Heart right ventricle (tissue), 16 donors: ENCODE data around the gene SPINK2. TPM values are rescaled to one million over a fixed set of nuclear protein-coding genes. Genes with fewer than 3 reads are reported as not detected.

Experiments
- ATAC-seq, 8 donors: fragments of 200-7000 bp; cut with Tn5 transposase; one replicate each; pipeline ENCODE4 v1.9.1; 2020; ENCODE audit warnings: mild to moderate bottlenecking in 8 of 8, moderate library complexity in 8 of 8, moderate number of reproducible peaks in 1 of 8
- DNase-seq, 2 donors: peaks; one replicate each; pipeline ENCODE4 v3.0.0-alpha.2; 2020
- H3K27ac ChIP-seq, 10 donors: fragments of 200-600 bp; sonication (generic) in 2 of 10; one replicate each; pipeline versions ENCODE4 v1.5.0 to v1.8.0; 2020 to 2022; ENCODE audit warnings: mild to moderate bottlenecking in 3 of 10
- H3K27me3 ChIP-seq, 7 donors: fragments of 200-600 bp; one replicate each; pipeline ENCODE4 v1.8.0; 2021 to 2022; ENCODE audit warnings: mild to moderate bottlenecking in 2 of 7
- H3K36me3 ChIP-seq, 9 donors: fragments of 200-600 bp; sonication (generic) in 1 of 9; one replicate each; pipeline versions ENCODE4 v1.5.0 to v1.8.0; 2020 to 2022; ENCODE audit warnings: mild to moderate bottlenecking in 2 of 9
- H3K4me1 ChIP-seq, 9 donors: fragments of 200-600 bp; sonication (generic) in 1 of 9; one replicate each; pipeline versions ENCODE4 v1.5.0 to v1.8.0; 2020 to 2022; ENCODE audit warnings: mild to moderate bottlenecking in 4 of 9
- H3K4me3 ChIP-seq, 10 donors: fragments of 200-600 bp; sonication (generic) in 2 of 10; one replicate each; pipeline versions ENCODE4 v1.5.0 to v1.8.0; 2020 to 2022; ENCODE audit warnings: mild to moderate bottlenecking in 7 of 10, moderate library complexity in 2 of 10
- H3K9me3 ChIP-seq, 11 donors: fragments of 200-600 bp in 10 of 11; sonication (generic) in 2 of 11; one replicate each; pipeline versions ENCODE4 v1.5.0 to v1.8.0; 2013 to 2022; ENCODE audit warnings: mild to moderate bottlenecking in 2 of 11, control low read depth in 1 of 11, moderate library complexity in 1 of 11
- CTCF ChIP-seq, 9 donors: fragments of 200-600 bp; sonication (generic) in 2 of 9; IDR thresholded peaks; one replicate each; pipeline versions ENCODE4 v1.5.0 to v1.8.0; 2021 to 2022; ENCODE audit warnings: antibody characterized with exemption in 9 of 9, mild to moderate bottlenecking in 5 of 9, moderate library complexity in 1 of 9
- WGBS, 2 donors: extraction: QIAGEN DNeasy Blood & Tissue Kit; methylation state at CpG; one replicate each; pipeline ENCODE4 v1.1.7; 2013; ENCODE audit warnings: inconsistent platforms in 1 of 2; 5-methylcytosine and 5-hydroxymethylcytosine counted together
- intact Hi-C, 10 donors: fragments of 100-400 bp; cut with DNase I; formaldehyde crosslinking; loops; one replicate each; pipeline versions ENCODE4 v1.11.1 to v1.14.2; 2022
- polyA plus RNA-seq, 2 donors: library from polyadenylated mRNA; stranded (reverse); fragments of 200-250 nt; gene quantifications; one replicate each; pipeline ENCODE4 v1.2.3, GENCODE V29; 2013
- total RNA-seq, 10 donors: library from RNA; stranded (reverse); fragmentation: NEBNext Ultra II Directional in 3 of 10; extraction: Animal tissue kit (Norgen Biotek cat#: 25700) in 3 of 10; gene quantifications; one replicate each; pipeline versions ENCODE4 v1.2.1 to v1.2.4, GENCODE V29; 2021 to 2023
- donor health status: Arrhythmogenic right ventricular cardiomyopathy.
- donor health status: ischemic (EF 13 %, LVEDD 7.1; RV severe dilation, severe dysfunction).
- donor health status: healthy with polysubstance abuse.
- donor health status: DM: no; HTN: yes; CAD: no.
- donor health status: DM: no; HTN: no; CAD: no.
- donor health status: ischemic (EF 25% LVEDD 6.9; RV normal size, moderate dysfunction).
- donor health status: ischemic (EF 25% LVEDD 5.7; RV mildly dilated, moderate dysfunction).
- donor health status: healthy.
- donor health status: DM: yes; HTN: yes; CAD: no.
- donor health status: Ischemic cardiomyopathy.
- donor health status: ischemic (EF 35%, LVEDD 5.7; RV mildly dilated, moderate dysfunction).
- donor health status: nonischemic (EF 11% LVEDD 7.7; RV severe dilation, severe dysfunction).
- donor health status: DM: yes; HTN: yes; CAD: no.
- donor health status: PGD.
- donor health status: ischemic (EF 29% LVEDD 5.4; RV normal size, mild dysfunction).
- donor health status: nonischemic (EF 23%, LVEDD 6.1; RV moderate dilation, normal function).

Gene SPINK2
- total and polyA plus RNA-seq, 12 donors = 0.64 to 0.74 TPM; not detected in 10

- DNase-seq = no peak
- Histone ChIP-seq H3K36me3 (no peaks in the 10 kb centered on the region), H3K9me3 (no peaks in the 10 kb centered on the region), H3K27me3 (peaks cover 0 to 27% (median 0%) of the 10 kb centered on the region in 7 donors), H3K4me1 (peaks cover 0 to 10% (median 0%) of the 10 kb centered on the region in 9 donors), H3K27ac (no peak overlapping the region), H3K4me3 (no peak overlapping the region)
- intact Hi-C loops = loop anchor here in 1 of 10 donors (2.0 kb wide), 1 partner anchor 39 kb away; no protein-coding TSS in a partner anchor
- no peak for ATAC-seq
- no peak for TF ChIP-seq CTCF (IDR thresholded peaks at IDR 0.05)
- 72 to 74% methylated on average over 1 of the region's 1 CpG for WGBS, 2 donors
Measured at GRCh38 chr4:56764223-56764622, 57.3 kb downstream of the SPINK2 start.

- peaks cover 0 to 27% (median 0%) of the 10 kb centered on the region in 7 donors for H3K27me3 ChIP-seq
- H3K36me3 ChIP-seq = no peaks in the 10 kb centered on the region
- 87 to 90% methylated on average over 10 of the region's 10 CpGs for WGBS, 2 donors
- no peaks in the 10 kb centered on the region for H3K9me3 ChIP-seq
- H3K4me1 ChIP-seq = peaks cover 0 to 22% (median 4%) of the 10 kb centered on the region in 9 donors
- intact Hi-C loops = no loop called here
- no peak overlapping the region for H3K4me3 ChIP-seq
- no peak for DNase-seq
- no peak for TF ChIP-seq CTCF (IDR thresholded peaks at IDR 0.05)
- ATAC-seq = no peak
- no peak overlapping the region for H3K27ac ChIP-seq
Measured at GRCh38 chr4:56762484-56763250, 58.8 kb downstream of the SPINK2 start.

- ATAC-seq (no peak), DNase-seq (no peak)
- no peak for TF ChIP-seq CTCF (IDR thresholded peaks at IDR 0.05)
- no peaks in the 10 kb centered on the region for H3K9me3 ChIP-seq
- peaks cover 0 to 27% (median 0%) of the 10 kb centered on the region in 7 donors for H3K27me3 ChIP-seq
- WGBS, 2 donors = 63% methylated on average over 1 of the region's 1 CpG
- intact Hi-C loops = no loop called here
- H3K4me1 ChIP-seq = peaks cover 0 to 32% (median 7%) of the 10 kb centered on the region in 9 donors
- no peak overlapping the region for H3K4me3 ChIP-seq
- no peaks in the 10 kb centered on the region for H3K36me3 ChIP-seq
- H3K27ac ChIP-seq = no peak overlapping the region
Measured at GRCh38 chr4:56760183-56760582, 61.3 kb downstream of the SPINK2 start.

Other genes starting within 250 kb of the SPINK2 start
- 10 to 100 TPM in 4 of 10 donors, 1 to 10 TPM in 4, under 1 TPM in 2; 0.39 to 90.9 (median 6.1) TPM for gene HOPX, start 140.4 kb downstream of the SPINK2 start, total RNA-seq
- 10 to 100 TPM; 13.1 to 56.3 TPM for gene HOPX, start 140.4 kb downstream of the SPINK2 start, polyA plus RNA-seq
- 10 to 100 TPM; 22.4 to 36.8 (median 28.6) TPM for gene REST, start 86.2 kb upstream of the SPINK2 start, total RNA-seq
- 1 to 10 TPM; 3.3 to 4.8 TPM for gene REST, start 86.2 kb upstream of the SPINK2 start, polyA plus RNA-seq
- 10 to 100 TPM; 11.0 to 14.7 (median 12.6) TPM for gene NOA1, start 155.9 kb upstream of the SPINK2 start, total RNA-seq
- gene NOA1, start 155.9 kb upstream of the SPINK2 start, polyA plus RNA-seq = 10 to 100 TPM in 1 of 2 donors, 1 to 10 TPM in 1; 3.6 to 10.1 TPM
- gene POLR2B, start 157.2 kb upstream of the SPINK2 start, total RNA-seq = 10 to 100 TPM; 69.0 to 91.2 (median 80.9) TPM
- 10 to 100 TPM; 20.5 to 34.1 TPM for gene POLR2B, start 157.2 kb upstream of the SPINK2 start, polyA plus RNA-seq